Transverse colon (tissue), 4 donors: ENCODE results near the gene FER. TPM values are rescaled to one million over a fixed set of nuclear protein-coding genes. Genes with fewer than 3 reads are reported as not detected.

Source experiments
- DNase-seq: peaks from one replicate; pipeline ENCODE4 v3.0.0-alpha.2; 2019
- H3K27ac ChIP-seq, 4 donors: fragments of 200-600 bp; sonication (generic); 2 replicates each; pipeline ENCODE4 v1.5.1; 2016 to 2018; ENCODE audit warnings: inconsistent platforms in 4 of 4
- H3K27me3 ChIP-seq: fragments of 200-600 bp; sonication (generic); 2 replicates; pipeline ENCODE4 v1.5.1; 2017; ENCODE audit warnings: inconsistent platforms
- H3K36me3 ChIP-seq, 4 donors: fragments of 200-600 bp; sonication (generic); 2 replicates each; pipeline ENCODE4 v1.5.1; 2017 to 2019; ENCODE audit warnings: inconsistent platforms in 4 of 4
- H3K4me1 ChIP-seq, 4 donors: fragments of 200-600 bp; sonication (generic); 2 replicates each; pipeline ENCODE4 v1.5.1; 2017 to 2020; ENCODE audit warnings: inconsistent platforms in 4 of 4
- H3K4me3 ChIP-seq, 4 donors: fragments of 200-600 bp; sonication (generic); 1 replicate in 1 of 4; 2 replicates in 3 of 4; pipeline versions ENCODE4 v1.5.1 to v1.6.1; 2017 to 2019; ENCODE audit warnings: inconsistent platforms in 4 of 4
- H3K9me3 ChIP-seq, 2 donors: fragments of 200-600 bp; sonication (generic); 2 replicates each; pipeline ENCODE4 v1.5.1; 2017 to 2019; ENCODE audit warnings: inconsistent platforms in 2 of 2
- EP300 ChIP-seq: sonication (generic); formaldehyde crosslinking; IDR thresholded peaks from one replicate; pipeline ENCODE4 v1.6.1; 2017; ENCODE audit warnings: antibody characterized with exemption, low read depth
- POLR2A ChIP-seq: fragments of 450-650 bp; IDR thresholded peaks from one replicate; pipeline ENCODE4 v1.6.1; 2016; ENCODE audit warnings: antibody characterized with exemption, mild to moderate bottlenecking, moderate library complexity
- POLR2AphosphoS5 ChIP-seq, 3 donors: sonication (generic); formaldehyde crosslinking; IDR thresholded peaks; one replicate each; pipeline ENCODE4 v1.6.1; 2016; ENCODE audit warnings: antibody characterized with exemption in 3 of 3
- WGBS, 2 donors: methylation state at CpG; one replicate each; pipeline ENCODE4 v1.1.5; 2018; ENCODE audit warnings: low coverage in 1 of 2; 5-methylcytosine and 5-hydroxymethylcytosine counted together
- in situ Hi-C, 4 donors: fragments of 200-750 bp; cut with MboI; loops; one replicate each; pipeline versions ENCODE4 v1.15.0 to v1.15.1; 2017; ENCODE audit warnings: low sequenced_read_pairs in 3 of 4, low pct_ligation_motif_present in 1 of 4, low pct_unique_long_range_greater_than_20kb in 1 of 4
- intact Hi-C: fragments of 100-400 bp; cut with DNase I; formaldehyde crosslinking; loops from one replicate; pipeline ENCODE4 v1.15.1; 2023; ENCODE audit warnings: low total_unique reads
- total RNA-seq, 4 donors: library from RNA; depleted of rRNA; stranded (reverse); fragments of >200 nt; gene quantifications; one replicate each; pipeline ENCODE4 v1.1.0, GENCODE V29; 2016
- TF ChIP-seq, protein P1 (sequence below), 5 experiments: fragments of 200-600 bp in 3 of 5; fragments of 450-650 bp in 2 of 5; sonication (generic) in 3 of 5; IDR thresholded peaks; 1 replicate in 2 of 5; 2 replicates in 3 of 5; pipeline ENCODE4 v1.5.1; 2016 to 2017; ENCODE audit warnings: antibody characterized with exemption in 5 of 5, inconsistent platforms in 3 of 5, mild to moderate bottlenecking in 2 of 5, moderate library complexity in 1 of 5

Gene FER
- total RNA-seq, 4 donors from 2014 or later: 7.5 to 25.5 (median 13.1) TPM

DNA sequence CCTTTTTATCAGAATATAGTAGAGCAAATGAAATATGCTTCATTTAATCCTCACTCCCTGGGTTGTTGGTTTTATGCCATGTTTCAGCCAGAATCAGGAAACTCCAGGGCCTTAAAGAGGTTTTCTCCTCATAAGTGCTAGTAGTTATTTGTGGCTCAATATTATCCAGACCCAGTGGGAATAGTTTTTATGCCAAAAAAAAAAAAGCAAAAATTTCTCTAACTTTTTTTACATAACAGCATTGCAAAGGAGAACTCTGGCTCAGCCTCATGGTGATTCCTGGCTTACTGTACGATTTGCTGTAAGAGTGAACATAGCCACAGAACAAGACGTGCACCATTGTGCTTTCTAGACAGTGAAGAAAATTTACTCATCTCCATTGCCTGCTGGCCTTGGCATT is 429.5 kb downstream of the FER start:
- TF ChIP-seq POLR2AphosphoS5 (IDR thresholded peaks at IDR 0.05): no peak
- no peak for TF ChIP-seq POLR2A
- TF ChIP-seq, protein P1, sequence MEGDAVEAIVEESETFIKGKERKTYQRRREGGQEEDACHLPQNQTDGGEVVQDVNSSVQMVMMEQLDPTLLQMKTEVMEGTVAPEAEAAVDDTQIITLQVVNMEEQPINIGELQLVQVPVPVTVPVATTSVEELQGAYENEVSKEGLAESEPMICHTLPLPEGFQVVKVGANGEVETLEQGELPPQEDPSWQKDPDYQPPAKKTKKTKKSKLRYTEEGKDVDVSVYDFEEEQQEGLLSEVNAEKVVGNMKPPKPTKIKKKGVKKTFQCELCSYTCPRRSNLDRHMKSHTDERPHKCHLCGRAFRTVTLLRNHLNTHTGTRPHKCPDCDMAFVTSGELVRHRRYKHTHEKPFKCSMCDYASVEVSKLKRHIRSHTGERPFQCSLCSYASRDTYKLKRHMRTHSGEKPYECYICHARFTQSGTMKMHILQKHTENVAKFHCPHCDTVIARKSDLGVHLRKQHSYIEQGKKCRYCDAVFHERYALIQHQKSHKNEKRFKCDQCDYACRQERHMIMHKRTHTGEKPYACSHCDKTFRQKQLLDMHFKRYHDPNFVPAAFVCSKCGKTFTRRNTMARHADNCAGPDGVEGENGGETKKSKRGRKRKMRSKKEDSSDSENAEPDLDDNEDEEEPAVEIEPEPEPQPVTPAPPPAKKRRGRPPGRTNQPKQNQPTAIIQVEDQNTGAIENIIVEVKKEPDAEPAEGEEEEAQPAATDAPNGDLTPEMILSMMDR (IDR thresholded peaks at IDR 0.05): no peak
- no peak for TF ChIP-seq EP300
- Histone ChIP-seq H3K4me3 (no peak overlapping the region), H3K27ac (no peak overlapping the region), H3K36me3 (no peaks in the 10 kb centered on the region), H3K4me1 (no peaks in the 10 kb centered on the region), H3K27me3 (no peaks in the 10 kb centered on the region), H3K9me3 (no peaks in the 10 kb centered on the region)
- WGBS, 2 donors: 67 to 80% methylated on average over 2 of the region's 2 CpGs
- DNase-seq: no peak
- in situ Hi-C loops (no loop called here), intact Hi-C loops (no loop called here)

DNA sequence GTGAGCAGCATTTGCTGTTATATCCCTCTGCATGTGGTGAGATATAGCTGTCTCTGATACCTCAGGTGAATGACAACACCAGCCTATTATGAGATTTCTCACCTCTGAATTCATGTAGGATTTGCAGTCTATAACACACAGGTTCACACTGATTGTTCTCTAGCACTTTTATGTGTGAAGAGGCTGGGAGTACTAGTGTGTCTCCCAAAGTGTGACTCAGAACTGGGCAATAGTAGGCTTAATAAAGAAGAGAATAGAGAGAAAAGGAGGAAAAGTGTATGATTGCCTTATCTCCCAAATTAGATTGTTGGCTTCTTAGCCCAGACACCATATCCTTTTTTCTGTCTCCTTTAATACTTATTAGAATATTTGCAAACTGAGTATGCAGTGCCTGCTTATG is 430.1 kb downstream of the FER start:
- no peak overlapping the region for H3K4me3 ChIP-seq
- H3K36me3 ChIP-seq: no peaks in the 10 kb centered on the region
- H3K4me1 ChIP-seq: no peaks in the 10 kb centered on the region
- TF ChIP-seq, protein P1 (IDR thresholded peaks at IDR 0.05): no peak
- TF ChIP-seq EP300 (no peak), POLR2A (no peak), POLR2AphosphoS5 (IDR thresholded peaks at IDR 0.05) (no peak)
- no peak overlapping the region for H3K27ac ChIP-seq
- no peak for DNase-seq
- in situ Hi-C loops (no loop called here), intact Hi-C loops (no loop called here)
- no peaks in the 10 kb centered on the region for H3K27me3 ChIP-seq
- no peaks in the 10 kb centered on the region for H3K9me3 ChIP-seq

DNA sequence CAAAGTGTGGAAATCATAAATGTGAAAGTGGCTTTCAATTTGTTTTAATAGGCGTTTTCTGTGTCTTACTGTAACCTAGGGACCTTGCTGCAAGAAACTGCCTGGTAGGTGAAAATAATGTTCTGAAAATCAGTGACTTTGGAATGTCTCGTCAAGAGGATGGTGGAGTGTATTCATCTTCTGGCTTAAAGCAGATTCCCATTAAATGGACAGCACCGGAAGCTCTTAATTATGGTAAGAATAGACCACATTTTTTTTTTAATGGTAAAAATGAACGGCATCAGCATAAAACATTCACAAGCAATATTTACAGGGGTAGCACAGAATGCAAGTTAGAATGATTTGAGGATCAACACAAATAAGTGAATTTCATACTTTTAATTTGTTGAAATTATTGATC is 433.0 kb downstream of the FER start:
- Histone ChIP-seq H3K36me3 (no peaks in the 10 kb centered on the region), H3K27me3 (no peaks in the 10 kb centered on the region), H3K4me3 (no peak overlapping the region), H3K9me3 (no peaks in the 10 kb centered on the region), H3K27ac (no peak overlapping the region), H3K4me1 (no peaks in the 10 kb centered on the region)
- DNase-seq: no peak
- in situ Hi-C loops: no loop called here
- intact Hi-C loops: no loop called here
- TF ChIP-seq, protein P1 (IDR thresholded peaks at IDR 0.05): no peak
- no peak for TF ChIP-seq POLR2A
- no peak for TF ChIP-seq POLR2AphosphoS5 (IDR thresholded peaks at IDR 0.05)
- no peak for TF ChIP-seq EP300
- WGBS, 2 donors: 89 to 95% methylated on average over 3 to 4 of the region's 4 CpGs

DNA sequence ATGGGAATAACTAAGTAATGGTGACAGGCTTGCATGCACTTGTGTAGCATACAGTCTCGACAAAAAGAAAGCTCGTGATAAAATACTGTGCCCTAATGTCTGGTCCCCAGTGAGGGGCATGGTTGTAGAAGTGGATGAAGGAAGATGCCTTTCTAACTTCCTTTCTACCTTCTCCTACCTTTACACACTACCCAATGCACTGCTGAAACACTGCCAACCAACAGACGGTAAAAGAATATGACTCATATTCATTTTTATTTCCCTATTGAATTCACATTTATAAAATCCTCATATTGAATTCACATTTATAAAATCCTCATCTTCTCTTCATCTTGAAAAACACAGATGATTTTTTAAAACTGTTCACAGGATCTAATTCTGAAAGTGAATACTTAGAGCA is 439.1 kb downstream of the FER start:
- no peak overlapping the region for H3K4me3 ChIP-seq
- intact Hi-C loops: no loop called here
- H3K27me3 ChIP-seq: no peaks in the 10 kb centered on the region

DNA sequence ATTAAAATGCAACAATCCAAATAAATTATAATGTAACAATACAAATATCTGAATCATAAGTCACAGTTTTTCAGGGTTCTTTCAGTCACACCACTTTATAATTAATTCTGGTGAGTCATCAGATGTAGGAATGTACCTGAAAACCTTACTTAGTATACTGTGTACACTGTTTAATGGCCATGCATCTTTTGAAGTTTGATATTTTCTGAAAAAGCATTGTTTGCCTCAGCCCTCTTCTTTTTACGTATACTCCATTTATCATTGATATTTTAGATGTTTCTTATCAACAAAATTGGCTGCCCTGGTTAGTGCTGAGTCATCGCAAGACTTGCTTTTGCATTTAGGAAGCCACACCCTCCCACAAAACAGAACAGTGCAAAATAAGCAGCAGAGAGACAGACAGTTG is 443.5 kb downstream of the FER start:
- H3K4me1 ChIP-seq: peaks cover 0 to 39% (median 22%) of the 10 kb centered on the region in 4 donors
- H3K36me3 ChIP-seq: peaks cover 0 to 10% (median 0%) of the 10 kb centered on the region in 4 donors
- no peaks in the 10 kb centered on the region for H3K27me3 ChIP-seq
- TF ChIP-seq EP300 (no peak), POLR2A (no peak), POLR2AphosphoS5 (IDR thresholded peaks at IDR 0.05) (no peak)
- TF ChIP-seq, protein P1 (IDR thresholded peaks at IDR 0.05): no peak
- in situ Hi-C loops: no loop called here
- no peaks in the 10 kb centered on the region for H3K9me3 ChIP-seq
- intact Hi-C loops: no loop called here
- 33 to 37% methylated on average over 2 of the region's 2 CpGs for WGBS, 2 donors
- H3K4me3 ChIP-seq: no peak overlapping the region
- peak; percentile 16 for DNase-seq
- H3K27ac ChIP-seq: peak overlapping the region in 1 of 4 donors; percentile 61

More for the DNA sequence above, 439.1 kb downstream of the FER start:
- peaks cover 0 to 10% (median 0%) of the 10 kb centered on the region in 4 donors for H3K36me3 ChIP-seq
- peak; percentile 12 for DNase-seq
- TF ChIP-seq EP300: no peak
- no peak overlapping the region for H3K27ac ChIP-seq
- WGBS, 2 donors: 73% methylated on average over 3 of the region's 3 CpGs
- peaks cover 0 to 12% (median 7%) of the 10 kb centered on the region in 4 donors for H3K4me1 ChIP-seq
- in situ Hi-C loops: no loop called here
- H3K9me3 ChIP-seq: no peaks in the 10 kb centered on the region
